ENCODE measurements around the gene EGFL6.

The EGFL6 gene

GRCh38 chrX:13565511-13565910 is 3.9 kb upstream of the EGFL6 start:
- H3K27ac Mint-ChIP-seq = no peak overlapping the region
- DNase-seq (ENCODE audit: low spot score in 2 of 2) = no peak
- no peak for ATAC-seq (ENCODE audit: low read depth)
- no peaks in the 10 kb centered on the region for H3K9me3 Mint-ChIP-seq
- H3K4me3 Mint-ChIP-seq = no peak overlapping the region
- no peaks in the 10 kb centered on the region for H3K36me3 Mint-ChIP-seq
- peaks cover 3% of the 10 kb centered on the region for H3K4me1 Mint-ChIP-seq
- peaks cover 6% of the 10 kb centered on the region for H3K27me3 Mint-ChIP-seq

- H3K36me3 Mint-ChIP-seq = no peaks in the 10 kb centered on the region
- ATAC-seq (ENCODE audit: low read depth) (no peak), DNase-seq (ENCODE audit: low spot score in 2 of 2) (no peak)
- H3K4me1 Mint-ChIP-seq = peaks cover 3% of the 10 kb centered on the region
- peak overlapping the region; percentile 46 for H3K4me3 Mint-ChIP-seq
- H3K27ac Mint-ChIP-seq = no peak overlapping the region
- H3K9me3 Mint-ChIP-seq = no peaks in the 10 kb centered on the region
- peaks cover 6% of the 10 kb centered on the region for H3K27me3 Mint-ChIP-seq
Measured at GRCh38 chrX:13570261-13570605, 832 bp downstream of the EGFL6 start.

- no peak overlapping the region for H3K4me3 Mint-ChIP-seq
- no peak overlapping the region for H3K27ac Mint-ChIP-seq
Measured at GRCh38 chrX:13571136-13571535, 1.7 kb downstream of the EGFL6 start.

GRCh38 chrX:13574600-13574999 is 5.2 kb downstream of the EGFL6 start:
- H3K27me3 Mint-ChIP-seq = no peaks in the 10 kb centered on the region
- ATAC-seq (ENCODE audit: low read depth) (no peak), DNase-seq (ENCODE audit: low spot score in 2 of 2) (no peak)
- peaks cover 3% of the 10 kb centered on the region for H3K4me1 Mint-ChIP-seq
- H3K36me3 Mint-ChIP-seq = no peaks in the 10 kb centered on the region
- H3K27ac Mint-ChIP-seq = no peak overlapping the region
- H3K9me3 Mint-ChIP-seq = no peaks in the 10 kb centered on the region
- H3K4me3 Mint-ChIP-seq = no peak overlapping the region

More at GRCh38 chrX:13571136-13571535, 1.7 kb downstream of the EGFL6 start:
- Mint-ChIP-seq H3K4me1 (peaks cover 3% of the 10 kb centered on the region), H3K9me3 (no peaks in the 10 kb centered on the region), H3K36me3 (no peaks in the 10 kb centered on the region), H3K27me3 (peaks cover 3% of the 10 kb centered on the region)
- ATAC-seq (ENCODE audit: low read depth) (no peak), DNase-seq (ENCODE audit: low spot score in 2 of 2) (no peak)

- Mint-ChIP-seq H3K36me3 (no peaks in the 10 kb centered on the region), H3K27me3 (peaks cover 10% of the 10 kb centered on the region), H3K4me3 (no peak overlapping the region), H3K4me1 (no peaks in the 10 kb centered on the region), H3K27ac (no peak overlapping the region), H3K9me3 (no peaks in the 10 kb centered on the region)
- DNase-seq (ENCODE audit: low spot score in 2 of 2) = no peak
- no peak for ATAC-seq (ENCODE audit: low read depth)
Measured at GRCh38 chrX:13579661-13580060, 10.3 kb downstream of the EGFL6 start.

GRCh38 chrX:13581554-13581953 is 12.2 kb downstream of the EGFL6 start:
- Mint-ChIP-seq H3K4me1 (no peaks in the 10 kb centered on the region), H3K27ac (no peak overlapping the region), H3K9me3 (no peaks in the 10 kb centered on the region), H3K27me3 (peaks cover 17% of the 10 kb centered on the region), H3K36me3 (no peaks in the 10 kb centered on the region), H3K4me3 (no peak overlapping the region)
- ATAC-seq (ENCODE audit: low read depth) (no peak), DNase-seq (ENCODE audit: low spot score in 2 of 2) (no peak)

GRCh38 chrX:13587786-13588477 is 18.5 kb downstream of the EGFL6 start:
- no peaks in the 10 kb centered on the region for H3K4me1 Mint-ChIP-seq
- H3K27ac Mint-ChIP-seq = no peak overlapping the region
- ATAC-seq (ENCODE audit: low read depth) (no peak), DNase-seq (ENCODE audit: low spot score in 2 of 2) (no peak)
- H3K4me3 Mint-ChIP-seq = no peak overlapping the region
- no peaks in the 10 kb centered on the region for H3K36me3 Mint-ChIP-seq
- H3K9me3 Mint-ChIP-seq = no peaks in the 10 kb centered on the region
- H3K27me3 Mint-ChIP-seq = peaks cover 15% of the 10 kb centered on the region

GRCh38 chrX:13590207-13590606 is 20.8 kb downstream of the EGFL6 start:
- Mint-ChIP-seq H3K9me3 (no peaks in the 10 kb centered on the region), H3K36me3 (no peaks in the 10 kb centered on the region), H3K27me3 (peaks cover 2% of the 10 kb centered on the region), H3K4me3 (no peak overlapping the region), H3K4me1 (no peaks in the 10 kb centered on the region), H3K27ac (no peak overlapping the region)
- ATAC-seq (ENCODE audit: low read depth) (no peak), DNase-seq (ENCODE audit: low spot score in 2 of 2) (no peak)

GRCh38 chrX:13590914-13591313 is 21.5 kb downstream of the EGFL6 start:
- Mint-ChIP-seq H3K36me3 (no peaks in the 10 kb centered on the region), H3K27me3 (no peaks in the 10 kb centered on the region), H3K4me1 (no peaks in the 10 kb centered on the region), H3K9me3 (no peaks in the 10 kb centered on the region), H3K4me3 (no peak overlapping the region), H3K27ac (no peak overlapping the region)
- ATAC-seq (ENCODE audit: low read depth) (no peak), DNase-seq (ENCODE audit: low spot score in 2 of 2) (no peak)

GRCh38 chrX:13597874-13598273 is 28.5 kb downstream of the EGFL6 start:
- no peaks in the 10 kb centered on the region for H3K36me3 Mint-ChIP-seq
- no peak overlapping the region for H3K27ac Mint-ChIP-seq
- no peaks in the 10 kb centered on the region for H3K27me3 Mint-ChIP-seq
- H3K4me1 Mint-ChIP-seq = no peaks in the 10 kb centered on the region
- H3K9me3 Mint-ChIP-seq = no peaks in the 10 kb centered on the region
- H3K4me3 Mint-ChIP-seq = no peak overlapping the region
- ATAC-seq (ENCODE audit: low read depth) (no peak), DNase-seq (ENCODE audit: low spot score in 2 of 2) (no peak)

- DNase-seq (ENCODE audit: low spot score in 2 of 2) = no peak
- no peak for ATAC-seq (ENCODE audit: low read depth)
- Mint-ChIP-seq H3K36me3 (no peaks in the 10 kb centered on the region), H3K4me3 (no peak overlapping the region), H3K27ac (no peak overlapping the region), H3K27me3 (no peaks in the 10 kb centered on the region), H3K9me3 (no peaks in the 10 kb centered on the region), H3K4me1 (no peaks in the 10 kb centered on the region)
Measured at GRCh38 chrX:13598877-13599276, 29.5 kb downstream of the EGFL6 start.

GRCh38 chrX:13599491-13599890 is 30.1 kb downstream of the EGFL6 start:
- ATAC-seq (ENCODE audit: low read depth) (no peak), DNase-seq (ENCODE audit: low spot score in 2 of 2) (no peak)
- H3K9me3 Mint-ChIP-seq = no peaks in the 10 kb centered on the region
- H3K36me3 Mint-ChIP-seq = no peaks in the 10 kb centered on the region
- no peak overlapping the region for H3K4me3 Mint-ChIP-seq
- no peak overlapping the region for H3K27ac Mint-ChIP-seq
- no peaks in the 10 kb centered on the region for H3K27me3 Mint-ChIP-seq
- H3K4me1 Mint-ChIP-seq = no peaks in the 10 kb centered on the region

- Mint-ChIP-seq H3K4me3 (no peak overlapping the region), H3K36me3 (no peaks in the 10 kb centered on the region), H3K27me3 (no peaks in the 10 kb centered on the region), H3K27ac (no peak overlapping the region), H3K4me1 (no peaks in the 10 kb centered on the region), H3K9me3 (no peaks in the 10 kb centered on the region)
- DNase-seq (ENCODE audit: low spot score in 2 of 2) (no peak), ATAC-seq (ENCODE audit: low read depth) (no peak)
Measured at GRCh38 chrX:13605611-13606010, 36.2 kb downstream of the EGFL6 start.

- Mint-ChIP-seq H3K4me3 (no peak overlapping the region), H3K4me1 (no peaks in the 10 kb centered on the region), H3K9me3 (no peaks in the 10 kb centered on the region), H3K27me3 (no peaks in the 10 kb centered on the region), H3K27ac (no peak overlapping the region), H3K36me3 (no peaks in the 10 kb centered on the region)
- ATAC-seq (ENCODE audit: low read depth) (no peak), DNase-seq (ENCODE audit: low spot score in 2 of 2) (no peak)
Measured at GRCh38 chrX:13607331-13607995, 38.1 kb downstream of the EGFL6 start.

GRCh38 chrX:13607996-13608365 is 38.6 kb downstream of the EGFL6 start:
- H3K36me3 Mint-ChIP-seq = no peaks in the 10 kb centered on the region
- H3K4me3 Mint-ChIP-seq = no peak overlapping the region
- H3K27me3 Mint-ChIP-seq = no peaks in the 10 kb centered on the region
- H3K9me3 Mint-ChIP-seq = no peaks in the 10 kb centered on the region
- ATAC-seq (ENCODE audit: low read depth) (no peak), DNase-seq (ENCODE audit: low spot score in 2 of 2) (no peak)
- H3K27ac Mint-ChIP-seq = no peak overlapping the region
- no peaks in the 10 kb centered on the region for H3K4me1 Mint-ChIP-seq

Data from memory B cell (primary cell).